WTC11 (cell line): ENCODE data around the gene ZCWPW1. TPM values are rescaled to one million over a fixed set of nuclear protein-coding genes. Genes with fewer than 3 reads are reported as not detected.

Experiments used
- ATAC-seq: fragments of 200-7000 bp; cut with Tn5 transposase; 2 replicates; pipeline ENCODE4 v1.10.0; 2021; ENCODE audit warnings: mild to moderate bottlenecking, moderate library complexity
- CTCF ChIA-PET: fragments of 300-600 bp; sonication (Branson Sonifier 250); formaldehyde crosslinking; loops from one replicate; lab custom pipeline; 2021; ENCODE audit warnings: antibody characterized with exemption; lab: Charles Lee
- POLR2A ChIA-PET: fragments of 350-600 bp; sonication (Branson Sonifier 250); formaldehyde crosslinking; loops from one replicate; lab custom pipeline; 2021; ENCODE audit warnings: antibody characterized with exemption; lab: Charles Lee
- DNase-seq: peaks from one replicate; pipeline ENCODE4 v3.0.0; 2021; ENCODE audit warnings: low spot score
- H3K27ac Mint-ChIP-seq: 2 replicates; pipeline ENCODE4 v1.8.0; 2021; ENCODE audit warnings: mixed read lengths
- H3K27me3 Mint-ChIP-seq: 2 replicates; pipeline ENCODE4 v1.8.0; 2021; ENCODE audit warnings: low read depth, mild to moderate bottlenecking, moderate library complexity, mixed read lengths
- H3K36me3 Mint-ChIP-seq: 2 replicates; pipeline ENCODE4 v1.8.0; 2021; ENCODE audit warnings: mixed read lengths
- H3K4me1 Mint-ChIP-seq: 2 replicates; pipeline ENCODE4 v1.8.0; 2022; ENCODE audit warnings: mixed read lengths
- H3K4me3 Mint-ChIP-seq: 2 replicates; pipeline ENCODE4 v1.8.0; 2021; ENCODE audit warnings: mild to moderate bottlenecking, moderate library complexity, mixed read lengths
- H3K9me3 Mint-ChIP-seq: 2 replicates; pipeline ENCODE4 v1.8.0; 2021; ENCODE audit warnings: mixed read lengths
- ATF1 ChIP-seq: sonication (generic); formaldehyde crosslinking; IDR thresholded peaks from 2 replicates; pipeline ENCODE4 v1.8.1; 2023; ENCODE audit warnings: mild to moderate bottlenecking, moderate library complexity, missing genetic modification reagents
- CREB1 ChIP-seq: sonication (generic); formaldehyde crosslinking; IDR thresholded peaks from 2 replicates; pipeline ENCODE4 v1.8.0; 2023; ENCODE audit warnings: mild to moderate bottlenecking, missing genetic modification reagents
- CTCF ChIP-seq: fragments of 200-600 bp; IDR thresholded peaks from 2 replicates; pipeline ENCODE4 v1.8.0; 2022; ENCODE audit warnings: antibody characterized with exemption
- ETV6 ChIP-seq: sonication (generic); formaldehyde crosslinking; IDR thresholded peaks from 2 replicates; pipeline ENCODE4 v1.8.1; 2022; ENCODE audit warnings: mild to moderate bottlenecking, missing genetic modification reagents
- FOXJ3 ChIP-seq: sonication (generic); formaldehyde crosslinking; IDR thresholded peaks from 2 replicates; pipeline ENCODE4 v1.9.0; 2021; ENCODE audit warnings: missing genetic modification reagents, mild to moderate bottlenecking, borderline replicate concordance
- NFATC4 ChIP-seq: fragments of 250-450 bp; sonication (Bioruptor Pico); IDR thresholded peaks from 2 replicates; pipeline ENCODE4 v1.9.0; 2021; ENCODE audit warnings: mild to moderate bottlenecking
- NFYB ChIP-seq: sonication (generic); formaldehyde crosslinking; conservative IDR thresholded peaks from 2 replicates; pipeline ENCODE4 v1.8.0; 2022; ENCODE audit warnings: low read depth, missing genetic modification reagents
- OVOL2 ChIP-seq: fragments of 250-450 bp; sonication (Bioruptor Pico); IDR thresholded peaks from 2 replicates; pipeline ENCODE4 v1.9.0; 2021; ENCODE audit warnings: mild to moderate bottlenecking, borderline replicate concordance
- SMAD4 ChIP-seq: sonication (generic); formaldehyde crosslinking; IDR thresholded peaks from 2 replicates; pipeline ENCODE4 v1.8.0; 2022; ENCODE audit warnings: mild to moderate bottlenecking, missing genetic modification reagents
- ZBTB43 ChIP-seq: sonication (generic); formaldehyde crosslinking; IDR thresholded peaks from 2 replicates; pipeline ENCODE4 v1.8.1; 2023; ENCODE audit warnings: mild to moderate bottlenecking, missing genetic modification reagents
- ZNF317 ChIP-seq: sonication (generic); formaldehyde crosslinking; IDR thresholded peaks from 2 replicates; pipeline ENCODE4 v1.8.1; 2023; ENCODE audit warnings: low read depth, mild to moderate bottlenecking, moderate library complexity, missing genetic modification reagents, borderline replicate concordance
- ZNF671 ChIP-seq: fragments of 250-450 bp; sonication (Bioruptor Pico); IDR thresholded peaks from 2 replicates; pipeline ENCODE4 v1.8.0; 2021; ENCODE audit warnings: mild to moderate bottlenecking
- total RNA-seq: library from RNA; stranded (reverse); gene quantifications from 3 replicates; pipeline ENCODE4 v1.2.3, GENCODE V29; 2021
- TF ChIP-seq, protein P1 (sequence below): sonication (generic); formaldehyde crosslinking; IDR thresholded peaks from 2 replicates; pipeline ENCODE4 v1.8.0; 2023; ENCODE audit warnings: mild to moderate bottlenecking, missing genetic modification reagents
- TF ChIP-seq, protein P2 (sequence below): sonication (generic); formaldehyde crosslinking; IDR thresholded peaks from 2 replicates; pipeline ENCODE4 v1.8.0; 2023; ENCODE audit warnings: missing genetic modification reagents
- TF ChIP-seq, protein P3 (sequence below): sonication (generic); formaldehyde crosslinking; IDR thresholded peaks from 2 replicates; pipeline ENCODE4 v1.8.1; 2022; ENCODE audit warnings: low read depth, mild to moderate bottlenecking, moderate library complexity, missing genetic modification reagents, borderline replicate concordance

Gene ZCWPW1
- total RNA-seq, 1 experiment from 2014 or later: 1.4 TPM

GRCh38 chr7:100358027-100358856 is 70.3 kb downstream of the ZCWPW1 start, which contains the start of gene PILRB:
TSS of gene PILRB (plus strand) at chr7:100358117. CDS start at chr7:100358303, 186 bp downstream.
- POLR2A ChIA-PET: no interaction called here

GRCh38 chr7:100357131-100357561 is 71.4 kb downstream of the ZCWPW1 start:
- H3K27ac Mint-ChIP-seq: no peak overlapping the region

More at GRCh38 chr7:100358027-100358856, 70.3 kb downstream of the ZCWPW1 start, which contains the start of gene PILRB:
- peak; percentile 66 for ATAC-seq
- DNase-seq: no peak
- H3K27ac Mint-ChIP-seq: no peak within 1 kb of the TSS
- H3K4me1 Mint-ChIP-seq: no peaks in the 10 kb centered on the region
- TF ChIP-seq FOXJ3 (CRISPR knock-in tag): no peak
- TF ChIP-seq NFATC4 (CRISPR knock-in tag): no peak
- no peak for TF ChIP-seq SMAD4 (CRISPR knock-in tag)
- TF ChIP-seq NFYB (CRISPR knock-in tag): no peak
- TF ChIP-seq ATF1 (CRISPR knock-in tag): no peak
- TF ChIP-seq, protein P1, sequence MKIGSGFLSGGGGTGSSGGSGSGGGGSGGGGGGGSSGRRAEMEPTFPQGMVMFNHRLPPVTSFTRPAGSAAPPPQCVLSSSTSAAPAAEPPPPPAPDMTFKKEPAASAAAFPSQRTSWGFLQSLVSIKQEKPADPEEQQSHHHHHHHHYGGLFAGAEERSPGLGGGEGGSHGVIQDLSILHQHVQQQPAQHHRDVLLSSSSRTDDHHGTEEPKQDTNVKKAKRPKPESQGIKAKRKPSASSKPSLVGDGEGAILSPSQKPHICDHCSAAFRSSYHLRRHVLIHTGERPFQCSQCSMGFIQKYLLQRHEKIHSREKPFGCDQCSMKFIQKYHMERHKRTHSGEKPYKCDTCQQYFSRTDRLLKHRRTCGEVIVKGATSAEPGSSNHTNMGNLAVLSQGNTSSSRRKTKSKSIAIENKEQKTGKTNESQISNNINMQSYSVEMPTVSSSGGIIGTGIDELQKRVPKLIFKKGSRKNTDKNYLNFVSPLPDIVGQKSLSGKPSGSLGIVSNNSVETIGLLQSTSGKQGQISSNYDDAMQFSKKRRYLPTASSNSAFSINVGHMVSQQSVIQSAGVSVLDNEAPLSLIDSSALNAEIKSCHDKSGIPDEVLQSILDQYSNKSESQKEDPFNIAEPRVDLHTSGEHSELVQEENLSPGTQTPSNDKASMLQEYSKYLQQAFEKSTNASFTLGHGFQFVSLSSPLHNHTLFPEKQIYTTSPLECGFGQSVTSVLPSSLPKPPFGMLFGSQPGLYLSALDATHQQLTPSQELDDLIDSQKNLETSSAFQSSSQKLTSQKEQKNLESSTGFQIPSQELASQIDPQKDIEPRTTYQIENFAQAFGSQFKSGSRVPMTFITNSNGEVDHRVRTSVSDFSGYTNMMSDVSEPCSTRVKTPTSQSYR (CRISPR knock-in tag): no peak
- no peak for TF ChIP-seq OVOL2 (CRISPR knock-in tag)
- TF ChIP-seq ZNF317 (CRISPR knock-in tag): no peak
- no peaks in the 10 kb centered on the region for H3K9me3 Mint-ChIP-seq
- H3K27me3 Mint-ChIP-seq: no peaks in the 10 kb centered on the region
- H3K4me3 Mint-ChIP-seq: no peak within 1 kb of the TSS
- peaks cover 69% of the 10 kb centered on the region for H3K36me3 Mint-ChIP-seq
- CTCF ChIA-PET: interaction anchor here (1.4 kb wide), 1 partner anchor 49 kb away, joined by 4 read pairs; no protein-coding TSS in a partner anchor

DNA sequence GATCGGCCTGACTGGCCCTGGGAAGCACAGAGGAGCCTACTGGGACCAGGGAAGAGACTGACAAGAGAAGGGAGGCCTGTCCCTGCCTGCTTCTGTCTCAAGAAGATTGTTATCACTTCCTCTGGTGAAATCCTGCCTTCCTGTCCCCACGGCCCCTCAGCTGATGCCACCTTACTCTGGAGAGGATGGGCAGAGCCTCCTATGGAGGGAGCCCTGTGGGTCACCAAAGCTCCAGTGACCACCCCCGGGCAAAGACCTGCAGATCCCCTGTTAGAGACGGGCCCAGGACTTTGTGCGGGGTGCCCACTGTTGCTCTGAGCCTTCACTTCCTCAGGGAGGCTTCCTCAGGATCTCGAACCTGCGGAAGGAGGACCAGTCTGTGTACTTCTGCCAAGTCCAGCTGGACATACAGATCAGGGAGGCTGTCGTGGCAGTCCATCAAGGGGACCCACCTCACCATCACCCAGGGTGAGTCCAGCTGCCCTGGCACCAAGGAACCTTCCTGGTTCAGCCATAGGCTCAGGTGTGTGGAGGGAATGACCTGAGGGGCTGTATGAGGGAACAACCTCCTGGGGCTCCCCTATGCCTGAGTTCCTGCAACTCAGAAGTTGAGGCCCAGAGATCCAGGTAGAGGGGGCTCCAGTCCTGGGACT is 72.0 kb downstream of the ZCWPW1 start:
- no peak for TF ChIP-seq ZNF671 (CRISPR knock-in tag)
- TF ChIP-seq CREB1: no peak
- TF ChIP-seq, protein P2, sequence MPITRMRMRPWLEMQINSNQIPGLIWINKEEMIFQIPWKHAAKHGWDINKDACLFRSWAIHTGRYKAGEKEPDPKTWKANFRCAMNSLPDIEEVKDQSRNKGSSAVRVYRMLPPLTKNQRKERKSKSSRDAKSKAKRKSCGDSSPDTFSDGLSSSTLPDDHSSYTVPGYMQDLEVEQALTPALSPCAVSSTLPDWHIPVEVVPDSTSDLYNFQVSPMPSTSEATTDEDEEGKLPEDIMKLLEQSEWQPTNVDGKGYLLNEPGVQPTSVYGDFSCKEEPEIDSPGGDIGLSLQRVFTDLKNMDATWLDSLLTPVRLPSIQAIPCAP: no peak
- no peak for TF ChIP-seq CTCF
- no peak for TF ChIP-seq ZBTB43
- TF ChIP-seq, protein P3, sequence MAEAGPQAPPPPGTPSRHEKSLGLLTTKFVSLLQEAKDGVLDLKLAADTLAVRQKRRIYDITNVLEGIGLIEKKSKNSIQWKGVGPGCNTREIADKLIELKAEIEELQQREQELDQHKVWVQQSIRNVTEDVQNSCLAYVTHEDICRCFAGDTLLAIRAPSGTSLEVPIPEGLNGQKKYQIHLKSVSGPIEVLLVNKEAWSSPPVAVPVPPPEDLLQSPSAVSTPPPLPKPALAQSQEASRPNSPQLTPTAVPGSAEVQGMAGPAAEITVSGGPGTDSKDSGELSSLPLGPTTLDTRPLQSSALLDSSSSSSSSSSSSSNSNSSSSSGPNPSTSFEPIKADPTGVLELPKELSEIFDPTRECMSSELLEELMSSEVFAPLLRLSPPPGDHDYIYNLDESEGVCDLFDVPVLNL (CRISPR knock-in tag): no peak
- no peak for TF ChIP-seq FOXJ3 (CRISPR knock-in tag)
- ATAC-seq (no peak), DNase-seq (no peak)
- Mint-ChIP-seq H3K9me3 (no peaks in the 10 kb centered on the region), H3K4me1 (no peaks in the 10 kb centered on the region), H3K36me3 (peaks cover 55% of the 10 kb centered on the region), H3K27me3 (no peaks in the 10 kb centered on the region), H3K27ac (no peak overlapping the region), H3K4me3 (no peak overlapping the region)
- CTCF ChIA-PET: no interaction called here
- POLR2A ChIA-PET: no interaction called here

More at GRCh38 chr7:100357131-100357561, 71.4 kb downstream of the ZCWPW1 start:
- CTCF ChIA-PET: no interaction called here
- Mint-ChIP-seq H3K9me3 (no peaks in the 10 kb centered on the region), H3K27me3 (no peaks in the 10 kb centered on the region), H3K4me3 (no peak overlapping the region)
- TF ChIP-seq ATF1 (CRISPR knock-in tag) (0 out of 2 replicates have a peak, but pooled peaks have one; percentile 33), ETV6 (CRISPR knock-in tag) (no peak)
- TF ChIP-seq, all 79 proteins: peak for 1
- no peak for ATAC-seq
- Mint-ChIP-seq H3K36me3 (peaks cover 59% of the 10 kb centered on the region), H3K4me1 (no peaks in the 10 kb centered on the region)
- no peak for DNase-seq
- POLR2A ChIA-PET: no interaction called here
